Inflammatory macrophage treated with lipopolysaccharide for 1 hour (primary cell): ENCODE data around the gene MACROD2.

Experiments used
- DNase-seq, 2 donors: peaks; one replicate each; pipeline ENCODE4 v3.0.0-alpha.2; 2020 to 2022

The MACROD2 gene

GRCh38 chr20:15675061-15675514, 1679.8 kb downstream of the MACROD2 start:
- no peak for DNase-seq

GRCh38 chr20:15675813-15676484, 1680.6 kb downstream of the MACROD2 start:
- no peak for DNase-seq

GRCh38 chr20:15676815-15677214, 1681.5 kb downstream of the MACROD2 start:
- no peak for DNase-seq

- DNase-seq: no peak
Measured at GRCh38 chr20:15682690-15683089, 1687.4 kb downstream of the MACROD2 start.

- DNase-seq: no peak
Measured at GRCh38 chr20:15692570-15692969, 1697.3 kb downstream of the MACROD2 start.

- DNase-seq: no peak
Measured at GRCh38 chr20:15699431-15700146, 1704.3 kb downstream of the MACROD2 start.

GRCh38 chr20:15700147-15700765, 1704.9 kb downstream of the MACROD2 start:
- DNase-seq: no peak

GRCh38 chr20:15702161-15702560, 1706.8 kb downstream of the MACROD2 start:
- no peak for DNase-seq

- no peak for DNase-seq
Measured at GRCh38 chr20:15703171-15703911, 1708.0 kb downstream of the MACROD2 start.

- no peak for DNase-seq
Measured at GRCh38 chr20:15705975-15706374, 1710.7 kb downstream of the MACROD2 start.

- no peak for DNase-seq
Measured at GRCh38 chr20:15706719-15707118, 1711.4 kb downstream of the MACROD2 start.

- DNase-seq: peak; percentile 11 to 69
Measured at GRCh38 chr20:15708984-15709598, 1713.8 kb downstream of the MACROD2 start.

- DNase-seq: no peak
Measured at GRCh38 chr20:15710636-15711035, 1715.3 kb downstream of the MACROD2 start.

- no peak for DNase-seq
Measured at GRCh38 chr20:15711177-15711576, 1715.9 kb downstream of the MACROD2 start.

GRCh38 chr20:15716256-15716655, 1720.9 kb downstream of the MACROD2 start:
- no peak for DNase-seq

GRCh38 chr20:15726416-15726815, 1731.1 kb downstream of the MACROD2 start:
- no peak for DNase-seq

GRCh38 chr20:15734052-15734451, 1738.7 kb downstream of the MACROD2 start:
- DNase-seq: no peak

GRCh38 chr20:15739035-15739434, 1743.7 kb downstream of the MACROD2 start:
- DNase-seq: no peak

- no peak for DNase-seq
Measured at GRCh38 chr20:15740046-15740775, 1744.9 kb downstream of the MACROD2 start.

- no peak for DNase-seq
Measured at GRCh38 chr20:15742087-15742486, 1746.8 kb downstream of the MACROD2 start.

GRCh38 chr20:15742627-15743026, 1747.3 kb downstream of the MACROD2 start:
- no peak for DNase-seq
